Measurements from ENCODE around the gene TNFRSF1B.

Gene TNFRSF1B

GRCh38 chr1:12258272-12258671 is 91.5 kb downstream of the TNFRSF1B start:
- H3K9me3 Mint-ChIP-seq, result no peaks in the 10 kb centered on the region
- H3K27me3 Mint-ChIP-seq, result no peaks in the 10 kb centered on the region
- no peak overlapping the region for H3K4me3 Mint-ChIP-seq
- CTCF ChIA-PET, result interaction anchor here (0.8 kb wide), 1 partner anchor 19 kb away, joined by 3 read pairs; no protein-coding TSS in a partner anchor
- H3K36me3 Mint-ChIP-seq, result peaks cover 54% of the 10 kb centered on the region
- no peak for DNase-seq
- H3K27ac Mint-ChIP-seq, result no peak overlapping the region
- H3K4me1 Mint-ChIP-seq, result no peaks in the 10 kb centered on the region

Measured in activated naive CD4-positive, alpha-beta T cell treated with anti-CD3 and anti-CD28 coated beads, Interleukin-2, amount 10 ng/mL, durations not matched to agents 7 days and 5 days (primary cell).